CD4-positive, alpha-beta T cell treated with Interleukin-15 for 4 hours (primary cell): Measurements from ENCODE around the gene MSANTD1.

Source experiments
- DNase-seq: peaks from one replicate; pipeline ENCODE4 v3.0.0-alpha.2; 2020; ENCODE audit warnings: low spot score

MSANTD1 gene

DNA sequence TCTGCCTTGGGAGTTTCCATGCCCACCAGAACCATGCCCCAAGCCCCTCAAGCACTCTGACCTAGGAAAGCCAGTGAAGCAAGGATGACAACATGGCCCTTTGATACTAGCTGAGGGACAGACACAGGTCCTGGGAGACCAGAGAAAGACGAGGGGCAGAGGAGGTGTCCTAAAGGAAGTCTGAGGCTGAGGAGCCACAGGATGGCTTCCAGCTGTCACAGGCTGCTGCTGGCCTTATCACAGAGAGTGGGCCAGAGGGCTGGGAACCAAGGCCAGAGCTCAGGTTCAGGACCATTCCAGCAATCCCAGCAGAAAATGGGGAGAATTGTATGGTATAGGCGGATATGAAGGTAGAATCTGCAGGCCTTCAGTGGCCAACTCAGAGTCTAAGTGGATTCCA, 31.7 kb upstream of the MSANTD1 start:
- no peak for DNase-seq

DNA sequence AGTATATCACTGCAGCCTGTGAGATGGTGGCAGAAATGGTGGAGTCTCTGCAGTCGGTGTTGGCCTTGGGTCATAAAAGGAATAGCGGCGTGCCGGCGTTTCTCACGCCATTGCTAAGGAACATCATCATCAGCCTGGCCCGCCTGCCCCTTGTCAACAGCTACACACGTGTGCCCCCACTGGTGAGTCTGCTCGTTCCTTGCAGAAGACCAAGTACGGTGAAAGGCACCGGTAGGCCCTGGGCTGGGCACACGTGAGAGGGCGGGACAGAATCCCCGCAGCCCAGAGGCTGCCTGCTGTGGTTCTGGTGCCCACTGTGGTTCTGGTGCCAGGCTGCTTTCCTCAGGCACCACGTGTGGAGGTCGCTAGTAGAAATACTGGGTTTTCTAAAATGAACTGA, 31.2 kb upstream of the MSANTD1 start:
- no peak for DNase-seq

DNA sequence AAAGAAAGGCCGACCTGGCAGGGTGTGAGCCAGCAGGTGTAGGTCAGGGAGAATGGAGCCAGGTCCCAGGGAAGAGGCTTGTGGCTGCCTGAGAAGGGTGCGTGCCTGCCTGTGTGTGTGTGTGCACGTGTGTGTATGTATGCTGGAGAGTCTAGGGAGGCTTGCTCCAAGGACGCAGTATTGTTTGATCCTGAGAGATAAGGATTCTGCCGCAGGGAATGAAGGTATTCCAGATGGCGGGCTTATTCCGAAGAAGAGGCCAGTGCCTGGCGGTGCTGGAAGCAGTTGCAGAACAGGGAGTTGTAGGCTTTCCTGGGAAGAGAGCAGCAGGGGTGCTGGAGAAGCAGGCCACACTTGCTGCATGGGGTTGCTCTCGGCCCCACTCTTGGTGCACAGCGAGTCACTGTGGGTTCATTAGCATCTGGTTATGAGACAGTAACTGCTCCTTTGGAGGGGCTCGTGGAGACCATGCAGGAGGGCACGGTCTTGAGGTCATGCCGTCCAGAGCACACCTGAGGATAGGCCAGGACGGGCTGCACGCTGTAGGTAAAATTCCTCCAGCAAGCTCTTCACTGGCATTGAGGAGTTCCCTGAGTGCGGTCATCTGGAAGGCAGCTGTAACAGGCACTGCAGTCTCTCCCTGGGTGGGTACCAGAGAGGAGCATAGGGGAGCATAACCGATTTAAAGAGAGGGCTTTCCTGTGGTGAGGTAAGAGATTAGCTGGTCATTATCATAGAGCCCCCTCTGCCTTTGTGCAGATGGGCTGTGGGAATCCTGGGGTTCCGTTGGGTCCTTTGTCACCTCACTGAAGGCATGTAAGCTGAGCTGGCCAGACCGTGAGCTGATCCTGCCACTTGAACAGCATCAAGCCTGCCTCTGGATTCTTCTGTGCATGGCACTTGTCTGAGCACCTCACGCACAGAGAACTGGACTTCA, 29.9 kb upstream of the MSANTD1 start:
- DNase-seq, result no peak

DNA sequence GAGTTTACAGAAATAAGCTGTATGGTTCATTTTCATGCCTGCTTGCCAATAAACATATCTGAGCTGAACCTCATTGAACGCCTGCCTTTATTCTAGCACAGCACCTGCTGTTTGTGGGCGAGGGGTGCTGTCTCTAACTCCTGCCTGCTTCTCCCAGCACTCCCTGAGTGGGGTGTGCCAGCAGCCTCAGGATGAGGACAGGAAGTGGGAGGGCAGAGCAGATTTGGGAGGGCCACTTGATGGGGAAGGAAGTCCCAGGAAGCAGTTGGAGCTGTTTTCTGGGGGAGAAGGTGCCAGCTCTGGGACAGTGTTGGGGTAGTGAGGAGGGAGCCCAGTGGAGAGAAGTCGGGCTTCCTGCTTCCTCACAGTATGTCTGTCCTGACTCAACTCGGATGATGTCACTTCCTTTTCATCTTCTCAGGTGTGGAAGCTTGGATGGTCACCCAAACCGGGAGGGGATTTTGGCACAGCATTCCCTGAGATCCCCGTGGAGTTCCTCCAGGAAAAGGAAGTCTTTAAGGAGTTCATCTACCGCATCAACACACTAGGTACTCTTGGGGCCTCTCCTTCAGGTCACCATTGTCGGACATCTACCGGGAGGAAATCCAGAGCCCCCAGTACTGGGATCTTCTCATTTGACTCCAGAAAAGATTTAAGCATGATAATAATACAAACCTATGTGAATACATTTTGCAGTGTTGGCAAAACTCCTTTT, 29.0 kb upstream of the MSANTD1 start:
- no peak for DNase-seq

DNA sequence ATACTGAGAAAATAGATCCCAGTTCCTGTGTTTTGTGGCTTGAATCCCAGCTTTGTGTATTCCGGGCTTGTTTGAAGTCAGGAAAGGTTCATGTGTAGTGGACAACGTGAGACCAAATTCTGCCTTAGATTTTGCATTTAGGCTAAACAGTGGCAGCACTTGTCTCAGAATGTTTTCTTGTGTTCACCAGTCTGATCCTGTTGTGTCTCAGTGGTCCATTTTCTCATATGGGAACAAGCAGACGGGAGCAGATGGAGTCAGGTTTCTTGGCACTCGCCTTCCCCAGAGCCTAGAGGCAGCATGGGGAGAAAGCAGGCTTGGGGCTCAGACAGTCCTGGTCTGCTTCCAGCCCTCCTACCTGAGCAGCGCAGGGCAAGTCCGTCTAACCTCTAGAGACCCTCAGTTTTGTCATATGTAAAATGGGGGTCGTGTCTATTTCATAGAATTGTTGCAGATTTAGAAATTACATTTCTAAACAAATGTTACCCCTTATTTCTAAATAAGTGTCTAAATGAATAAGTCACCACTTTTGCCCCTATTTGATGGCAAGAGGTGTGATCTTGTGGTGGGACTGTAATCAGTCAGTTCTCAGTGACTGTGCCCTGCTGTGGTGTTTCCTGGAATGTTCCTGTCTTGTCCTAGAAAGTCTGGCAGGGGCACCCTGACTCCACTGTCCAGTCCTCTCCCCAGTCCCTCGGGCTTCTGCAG, 28.3 kb upstream of the MSANTD1 start:
- DNase-seq, result peak; percentile 22

DNA sequence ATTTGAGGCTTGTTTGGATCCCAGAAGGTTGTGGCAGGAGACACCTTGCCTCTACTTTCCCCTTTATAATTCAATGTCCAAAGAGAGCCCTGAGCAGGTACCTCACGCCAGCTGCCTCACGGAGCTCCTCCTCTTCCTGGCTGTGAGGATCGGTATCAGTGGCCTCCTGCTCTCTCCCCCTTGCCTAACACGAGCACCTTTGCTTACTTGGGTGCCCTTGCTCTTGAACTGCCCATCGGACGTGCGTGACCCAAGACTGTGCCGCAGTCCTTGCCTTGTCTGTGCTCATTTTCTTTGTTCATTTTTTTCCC, 27.8 kb upstream of the MSANTD1 start:
- DNase-seq, result no peak

DNA sequence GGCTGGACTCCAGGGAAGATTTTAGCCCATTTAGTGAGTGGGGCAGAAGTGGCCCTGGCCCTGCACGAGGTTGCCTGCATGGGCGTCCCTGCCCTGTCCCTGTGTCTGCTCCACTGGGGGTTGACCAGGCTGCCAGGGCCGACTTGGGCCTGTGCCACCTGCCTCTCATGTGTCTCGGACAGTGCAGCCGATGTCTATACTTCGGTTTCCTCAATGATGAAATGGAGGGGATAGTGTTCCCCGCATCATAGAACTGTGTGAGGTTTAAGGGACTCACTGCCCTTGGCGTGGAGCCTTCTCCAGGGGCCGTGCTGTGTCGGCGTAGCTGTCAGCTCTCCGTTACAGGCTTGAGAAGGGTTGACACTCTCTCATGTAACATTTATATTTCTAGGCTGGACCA, 27.0 kb upstream of the MSANTD1 start:
- DNase-seq, result no peak

DNA sequence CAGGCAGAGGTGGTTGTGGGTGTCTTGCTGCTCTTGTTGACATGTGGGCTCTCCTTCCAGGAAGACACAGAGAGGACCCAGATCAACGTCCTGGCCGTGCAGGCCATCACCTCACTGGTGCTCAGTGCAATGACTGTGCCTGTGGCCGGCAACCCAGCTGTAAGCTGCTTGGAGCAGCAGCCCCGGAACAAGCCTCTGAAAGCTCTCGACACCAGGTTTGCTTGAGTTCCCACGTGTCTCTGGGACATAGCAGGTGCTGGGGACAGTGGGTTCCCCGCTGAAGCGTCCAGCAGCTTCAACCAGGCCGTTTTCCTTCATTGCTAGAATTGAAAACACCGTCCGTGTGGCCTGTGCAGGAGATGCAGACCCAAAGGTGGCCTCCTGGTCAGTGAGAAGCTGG, 25.6 kb upstream of the MSANTD1 start:
- DNase-seq, result no peak

DNA sequence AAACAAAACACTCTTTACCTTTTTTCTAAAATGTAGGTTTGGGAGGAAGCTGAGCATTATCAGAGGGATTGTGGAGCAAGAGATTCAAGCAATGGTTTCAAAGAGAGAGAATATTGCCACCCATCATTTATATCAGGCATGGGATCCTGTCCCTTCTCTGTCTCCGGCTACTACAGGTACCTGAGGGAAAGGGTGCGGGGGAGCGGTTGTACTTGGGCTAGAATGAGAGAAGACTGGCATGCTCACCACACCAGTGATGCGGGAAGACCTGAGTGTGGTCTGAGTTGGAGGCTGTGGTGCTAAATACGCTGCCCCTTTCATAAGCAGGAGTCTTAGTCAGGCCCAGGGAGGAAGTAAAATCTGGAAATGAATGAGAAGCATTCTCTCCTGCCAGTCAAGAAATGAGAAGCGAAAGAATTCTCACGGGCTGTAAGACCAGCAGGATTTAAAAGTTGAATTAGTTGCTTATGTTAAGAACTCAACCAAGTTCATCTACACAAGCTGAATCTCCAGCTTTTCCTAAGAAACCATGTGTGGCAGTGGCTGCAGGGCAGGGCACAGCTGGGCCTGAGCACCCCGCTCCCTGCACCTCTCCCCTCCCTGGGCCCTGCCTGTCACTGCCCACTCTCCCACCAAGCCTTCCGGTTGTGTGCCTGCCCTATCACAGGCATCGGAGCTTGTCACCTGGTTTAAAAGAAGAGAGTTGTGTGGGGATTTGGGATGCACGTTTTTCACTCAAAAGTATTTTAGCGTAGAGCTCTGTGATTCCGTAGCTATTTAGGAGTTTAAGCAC, 24.8 kb upstream of the MSANTD1 start:
- no peak for DNase-seq

DNA sequence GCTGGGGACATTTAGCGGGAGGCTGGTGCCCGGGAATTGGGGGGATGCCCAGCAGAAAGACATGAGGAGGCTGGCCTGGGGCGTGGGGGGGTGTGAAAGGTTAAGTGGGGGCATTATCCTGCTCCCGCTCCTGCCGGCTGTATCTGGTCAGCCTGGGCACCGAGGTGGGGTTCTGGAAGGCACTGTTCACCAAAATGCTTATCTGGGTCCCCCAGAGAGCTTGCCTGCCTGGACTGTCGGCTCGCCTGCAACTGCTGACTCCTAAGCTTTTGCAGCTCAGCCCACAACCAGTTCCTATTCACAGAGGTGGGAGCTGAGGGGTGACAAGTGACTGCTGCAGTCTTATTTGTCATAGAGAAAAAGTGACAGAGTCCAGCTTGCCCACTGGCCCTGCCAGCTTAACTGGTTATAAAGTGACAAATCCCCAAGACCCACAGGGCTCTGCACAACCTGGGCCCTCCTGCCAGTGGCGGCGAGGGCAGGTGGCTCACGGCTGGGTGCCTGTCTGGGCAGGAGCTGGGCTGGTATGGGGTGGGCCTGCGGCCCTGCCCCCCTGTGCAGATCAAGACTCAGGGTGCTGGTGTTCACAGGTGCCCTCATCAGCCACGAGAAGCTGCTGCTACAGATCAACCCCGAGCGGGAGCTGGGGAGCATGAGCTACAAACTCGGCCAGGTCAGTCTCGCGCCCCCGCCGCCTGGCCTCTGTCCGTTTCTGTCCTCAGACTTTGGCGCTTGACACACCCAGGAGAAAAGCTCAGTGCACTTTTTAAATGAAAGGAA, 23.7 kb upstream of the MSANTD1 start:
- no peak for DNase-seq

DNA sequence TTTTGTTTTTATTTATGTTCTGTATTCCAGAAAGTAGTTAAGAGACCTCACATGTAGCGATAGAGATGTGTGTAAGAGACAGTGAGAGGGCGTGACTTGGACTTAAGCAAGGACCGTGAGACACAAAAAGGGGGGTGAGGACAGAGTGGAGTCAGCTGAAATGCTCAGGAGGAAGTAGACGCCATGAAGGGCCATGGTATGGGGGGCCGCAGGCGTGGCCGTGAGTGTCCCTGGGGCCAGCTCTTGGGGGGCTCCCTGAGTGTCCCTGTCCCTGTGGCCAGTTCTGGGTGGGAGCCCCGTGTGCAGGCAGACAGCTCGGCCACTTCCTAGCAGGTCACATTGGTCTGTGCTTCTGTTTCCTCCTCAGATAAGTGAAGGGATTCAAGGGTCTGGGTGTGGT, 23.0 kb upstream of the MSANTD1 start:
- no peak for DNase-seq

DNA sequence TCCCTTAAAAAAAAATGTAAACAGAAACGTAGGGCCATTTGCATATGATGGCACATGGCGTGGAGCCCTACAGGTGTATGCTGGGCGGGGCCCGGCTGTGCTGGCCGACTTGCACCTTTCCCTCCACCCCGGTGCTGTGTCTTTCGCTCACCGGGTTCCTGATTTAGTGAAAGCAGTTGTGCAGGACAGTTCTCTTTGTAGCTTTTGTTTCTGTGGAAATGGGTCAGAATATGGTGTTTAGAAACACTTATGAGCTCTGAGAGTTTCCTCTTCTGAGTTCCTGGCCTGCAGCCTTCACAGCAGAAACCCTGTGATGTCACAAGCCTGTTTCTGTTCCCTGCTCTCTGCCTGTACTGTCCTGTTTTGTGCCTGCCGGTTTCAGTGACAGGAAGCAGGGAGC, 22.5 kb upstream of the MSANTD1 start:
- DNase-seq, result no peak

DNA sequence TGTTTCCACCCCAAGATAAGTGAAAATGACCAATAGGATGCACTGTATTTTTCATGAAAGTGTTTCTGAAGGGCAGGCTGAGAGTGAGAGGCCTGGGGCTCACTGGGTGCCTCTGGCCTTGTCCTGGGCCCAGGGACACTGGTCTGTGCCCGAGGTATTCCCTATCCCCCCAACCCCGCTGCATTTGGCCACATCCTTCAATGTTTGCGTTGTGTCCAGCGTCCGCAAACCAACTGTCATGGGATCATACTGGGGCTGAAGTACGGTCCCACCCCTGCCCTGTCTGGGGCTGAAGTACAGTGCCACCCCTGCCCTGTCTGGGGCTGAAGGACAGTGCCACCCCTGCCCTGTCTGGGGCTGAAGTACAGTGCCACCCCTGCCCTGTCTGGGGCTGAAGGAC, 22.0 kb upstream of the MSANTD1 start:
- DNase-seq, result no peak

DNA sequence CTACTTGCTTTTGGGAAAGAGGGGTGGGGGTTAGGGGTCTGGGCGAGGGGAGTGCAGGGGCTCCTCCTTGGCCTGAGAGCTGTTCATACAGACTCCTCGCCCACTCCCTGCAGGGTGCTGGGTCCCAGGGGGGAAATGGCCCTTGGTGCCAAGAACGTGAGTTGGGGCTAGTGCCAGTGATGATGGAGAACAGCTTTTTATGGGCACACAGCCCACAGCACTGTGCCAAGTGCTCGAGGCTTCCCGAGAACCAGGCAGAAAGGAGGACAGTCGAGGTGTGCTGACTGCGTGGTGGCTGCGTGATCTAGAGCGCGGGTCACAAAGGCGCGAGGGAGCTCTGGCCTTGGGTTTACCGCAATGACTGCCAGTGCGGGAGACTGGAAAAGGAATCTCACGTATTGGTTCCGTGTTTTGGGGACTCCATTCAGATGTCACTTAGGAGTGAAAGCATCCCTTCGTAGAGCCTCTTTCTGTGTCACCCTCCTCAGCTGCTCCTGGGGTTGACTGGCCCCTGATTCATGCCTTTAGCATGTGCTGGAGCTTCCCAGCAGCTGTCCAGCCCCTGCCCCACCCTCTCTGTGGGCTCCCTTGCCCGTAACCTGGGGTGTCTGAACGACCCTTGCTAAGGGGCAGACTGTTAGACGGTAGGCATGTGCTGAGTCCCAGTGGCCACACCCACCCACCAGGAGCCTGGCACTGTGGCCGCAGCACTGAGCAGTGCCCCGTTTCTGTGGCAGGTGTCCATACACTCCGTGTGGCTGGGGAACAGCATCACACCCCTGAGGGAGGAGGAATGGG, 20.9 kb upstream of the MSANTD1 start:
- DNase-seq, result no peak

DNA sequence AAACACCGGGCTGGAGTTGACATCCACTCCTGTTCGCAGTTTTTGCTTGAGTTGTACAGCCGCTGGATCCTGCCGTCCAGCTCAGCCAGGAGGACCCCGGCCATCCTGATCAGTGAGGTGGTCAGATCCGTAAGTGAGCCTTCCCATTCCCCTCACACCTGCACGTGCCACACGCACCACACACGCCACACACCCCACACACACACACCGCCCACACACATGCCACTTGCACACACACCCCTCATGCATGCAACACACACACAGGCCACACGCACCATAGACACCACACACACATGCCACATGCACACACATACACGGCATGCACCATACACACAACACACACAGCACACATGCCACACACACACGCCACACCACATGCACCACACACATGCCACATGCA, 20.1 kb upstream of the MSANTD1 start:
- DNase-seq, result no peak

DNA sequence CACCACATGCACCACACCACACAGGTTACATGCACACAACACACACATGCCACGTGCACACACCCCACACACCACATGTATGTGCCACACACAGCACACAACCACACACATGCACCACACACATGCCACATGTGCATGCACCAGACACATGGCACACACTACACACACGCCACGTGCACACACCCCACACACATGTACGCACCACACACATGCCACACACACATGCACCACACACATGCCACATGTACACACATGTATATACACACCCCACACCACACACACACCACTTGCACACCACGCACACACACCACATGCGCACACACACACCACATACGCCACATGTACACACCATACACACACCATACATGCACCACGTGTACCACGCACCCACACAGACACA, 19.6 kb upstream of the MSANTD1 start:
- DNase-seq, result no peak

DNA sequence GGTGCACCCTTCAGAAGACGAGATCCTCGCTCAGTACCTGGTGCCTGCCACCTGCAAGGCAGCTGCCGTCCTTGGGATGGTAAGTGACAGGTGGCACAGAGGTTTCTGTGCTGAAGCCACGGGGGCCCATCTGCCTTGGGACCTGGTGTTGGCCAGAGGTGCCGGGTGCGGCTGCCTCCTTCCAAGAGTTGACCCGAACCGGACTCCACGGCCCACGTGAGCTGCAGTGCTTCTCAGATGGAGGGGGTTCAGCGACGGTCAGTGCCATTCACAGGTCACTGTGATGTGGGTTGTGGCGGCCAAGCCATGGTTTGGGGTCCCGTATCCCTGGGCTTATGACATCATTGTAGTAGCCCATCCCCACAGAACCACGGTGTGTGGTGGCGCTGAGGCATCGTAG, 19.0 kb upstream of the MSANTD1 start:
- DNase-seq, result no peak

DNA sequence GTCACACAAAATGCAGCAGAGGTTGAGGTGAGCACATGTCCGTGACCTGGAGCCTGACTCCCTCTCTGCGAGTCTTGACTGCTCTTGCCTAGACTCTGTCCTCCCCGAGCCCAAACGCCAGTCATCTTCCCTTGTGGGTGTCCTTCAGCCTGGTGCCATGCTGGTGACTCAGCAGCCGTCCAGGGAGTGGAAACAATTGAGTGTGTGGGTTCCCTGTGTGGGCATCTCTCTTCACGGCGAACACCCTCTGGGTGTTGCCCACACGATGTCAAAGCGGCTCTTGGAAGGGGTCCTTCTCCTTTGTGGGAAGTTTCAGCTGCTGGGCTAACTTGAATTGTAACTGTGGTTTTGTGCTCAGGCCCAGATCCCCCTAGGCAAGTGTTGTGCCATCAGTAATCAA, 17.5 kb upstream of the MSANTD1 start:
- no peak for DNase-seq

DNA sequence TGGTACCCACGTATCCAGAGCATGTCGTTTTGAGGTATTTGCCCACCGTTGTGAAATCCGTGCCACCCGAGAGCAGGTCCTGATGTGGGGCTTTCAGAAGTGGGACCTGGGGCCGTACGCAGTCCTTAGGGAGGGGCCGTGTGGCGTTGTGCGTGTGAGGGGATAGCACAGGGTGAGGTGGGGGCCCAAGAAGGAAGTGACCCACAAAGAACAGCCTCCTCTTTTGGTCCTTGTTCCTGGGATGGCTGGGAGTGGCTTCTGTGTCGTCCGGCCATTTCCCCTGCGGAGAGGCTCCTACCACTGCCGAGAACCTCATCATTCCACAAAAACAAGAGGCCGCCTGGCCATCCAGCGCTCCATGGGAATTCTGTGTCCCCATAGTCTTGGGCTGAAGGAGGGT, 17.0 kb upstream of the MSANTD1 start:
- no peak for DNase-seq

DNA sequence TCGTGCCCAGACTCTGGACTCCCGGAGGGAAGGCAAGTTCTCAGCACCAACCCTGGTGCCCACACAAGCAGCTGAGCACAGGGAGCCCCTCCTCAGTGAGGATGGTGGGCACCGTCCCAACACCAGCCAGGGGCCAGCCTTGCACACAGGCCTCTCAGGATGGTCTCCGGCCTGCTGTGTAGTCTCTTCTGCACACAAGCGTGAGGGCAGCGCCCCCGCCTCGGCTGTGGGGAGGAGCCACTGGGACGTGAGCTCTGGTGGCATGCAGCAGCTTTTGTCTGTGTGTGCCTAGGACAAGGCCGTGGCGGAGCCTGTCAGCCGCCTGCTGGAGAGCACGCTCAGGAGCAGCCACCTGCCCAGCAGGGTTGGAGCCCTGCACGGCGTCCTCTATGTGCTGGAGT, 16.1 kb upstream of the MSANTD1 start:
- no peak for DNase-seq
